K562 (cell line): ENCODE results near the gene TM9SF3. TPM values are rescaled to one million over a fixed set of nuclear protein-coding genes. Genes with fewer than 3 reads are reported as not detected.

Experiments used
- ATAC-seq: fragments of 200-7000 bp; cut with Tn5 transposase; 3 replicates; pipeline ENCODE4 v1.9.1; 2020; ENCODE audit warnings: moderate library complexity
- BruUV-seq: library from RNA; stranded (reverse); fragments of 400-500 nt; replicated peaks from 2 replicates; lab custom pipeline; 2021; lab: Mats Ljungman, UMichigan
- CTCF ChIA-PET: fragments of 300-600 bp; formaldehyde crosslinking; extraction: SDS; loops from one replicate; lab custom pipeline; 2021; ENCODE audit warnings: low intra/inter-chr PET ratio; lab: Yijun Ruan, JAX
- POLR2A ChIA-PET: fragments of 300-600, 350-650 bp; sonication (Branson Sonifier 250); formaldehyde crosslinking; extraction: SDS; loops from one replicate; lab custom pipeline; 2021; ENCODE audit warnings: antibody characterized with exemption, inconsistent platforms; lab: Yijun Ruan, JAX
- DNase-seq, 4 experiments: peaks; one replicate each; pipeline versions ENCODE4 v3.0.0 to v3.0.0-alpha.2; 2011 to 2018; ENCODE audit warnings: low spot score in 3 of 4, mixed read lengths in 3 of 4; ENCODE audit errors: extremely low read depth in 1 of 4
- FAIRE-seq: peaks from 2 replicates; lab custom pipeline; 2011; peaks lifted over from hg19 to GRCh38; lab: Jason Lieb, UNC
- H2AFZ ChIP-seq: 2 replicates; pipeline ENCODE4 v1.6.0; 2011; ENCODE audit warnings: low read depth, low read length, control low read depth, inconsistent platforms
- H3K27ac ChIP-seq: fragments of 200-600 bp; 3 replicates; pipeline ENCODE4 v1.8.0; 2011; ENCODE audit warnings: low read depth, mild to moderate bottlenecking, control low read depth, inconsistent platforms, low read length, moderate library complexity, mixed read lengths; ENCODE audit errors: extremely low read depth
- H3K27me3 ChIP-seq, 2 experiments: fragments of 300-600 bp in 1 of 2; 2 replicates in 1 of 2; 3 replicates in 1 of 2; pipeline versions ENCODE4 v1.6.0 to v1.8.0; 2011; ENCODE audit warnings: inconsistent platforms in 2 of 2, low read length in 2 of 2, mild to moderate bottlenecking in 1 of 2, mixed read lengths in 1 of 2, moderate library complexity in 1 of 2; ENCODE audit not compliant: control insufficient read depth in 2 of 2, insufficient read depth in 2 of 2
- H3K36me3 ChIP-seq: fragments of 300-600 bp; 3 replicates; pipeline ENCODE4 v1.8.0; 2011; ENCODE audit warnings: mild to moderate bottlenecking, low read length, inconsistent platforms; ENCODE audit not compliant: control insufficient read depth, insufficient read depth
- H3K4me1 ChIP-seq, 2 experiments: fragments of 200-600 bp in 1 of 2; replicated peaks in 1 of 2; 2 replicates in 1 of 2; 3 replicates in 1 of 2; pipeline versions ENCODE4 v1.5.1 to v1.8.0; 2011; ENCODE audit warnings: inconsistent platforms in 2 of 2, low read length in 2 of 2, mild to moderate bottlenecking in 1 of 2, mixed read lengths in 1 of 2, moderate library complexity in 1 of 2; ENCODE audit not compliant: control insufficient read depth in 2 of 2, insufficient read depth in 2 of 2
- H3K4me2 ChIP-seq: 2 replicates; pipeline ENCODE4 v1.6.1; 2011; ENCODE audit warnings: low read length, control low read depth, inconsistent platforms, mixed read lengths; ENCODE audit not compliant: insufficient read depth
- H3K4me3 ChIP-seq: fragments of 200-600 bp; sonication (generic), shearing (Covaris generic); 2 replicates; pipeline ENCODE4 v1.5.1; 2016; ENCODE audit warnings: control low read depth, inconsistent platforms
- H3K79me2 ChIP-seq: fragments of 200-600 bp; 3 replicates; pipeline ENCODE4 v1.8.0; 2011; ENCODE audit warnings: low read length, inconsistent platforms; ENCODE audit not compliant: control insufficient read depth, insufficient read depth
- H3K9ac ChIP-seq, 2 experiments: 2 replicates each; pipeline versions ENCODE4 v1.6.0 to v1.6.1; 2011; ENCODE audit warnings: low read depth in 2 of 2, low read length in 2 of 2, control low read depth in 1 of 2, inconsistent platforms in 1 of 2, mild to moderate bottlenecking in 1 of 2, mixed read lengths in 1 of 2; ENCODE audit not compliant: insufficient read depth in 1 of 2
- H3K9me1 ChIP-seq: one replicate; pipeline ENCODE4 v1.6.0; 2011; ENCODE audit warnings: inconsistent platforms, mild to moderate bottlenecking, low read length, moderate library complexity; ENCODE audit not compliant: control insufficient read depth, insufficient read depth
- H3K9me3 ChIP-seq: replicated peaks from 2 replicates; pipeline ENCODE4 v1.5.1; 2011; ENCODE audit warnings: low read depth, low read length, inconsistent platforms; ENCODE audit not compliant: control insufficient read depth, insufficient read depth
- H4K20me1 ChIP-seq: replicated peaks from 2 replicates; pipeline ENCODE4 v1.6.1; 2011; ENCODE audit warnings: low read length, inconsistent platforms, mixed read lengths; ENCODE audit not compliant: control insufficient read depth, insufficient read depth
- CBFA2T3 ChIP-seq: fragments of 450-650 bp; IDR thresholded peaks from 2 replicates; pipeline ENCODE4 v1.6.1; 2017
- ELF1 ChIP-seq: fragments of 200-800 bp; sonication (Bioruptor generic); IDR thresholded peaks from 2 replicates; pipeline ENCODE4 v1.6.1; 2016; ENCODE audit warnings: missing genetic modification characterization, missing compliant biosample characterization
- FOXJ3 ChIP-seq: sonication (generic); formaldehyde crosslinking; IDR thresholded peaks from 2 replicates; pipeline ENCODE4 v1.4.0; 2020; ENCODE audit warnings: mild to moderate bottlenecking, missing genetic modification reagents
- GATAD2A ChIP-seq: fragments of 450-650 bp; IDR thresholded peaks from 2 replicates; pipeline ENCODE4 v1.6.1; 2017
- GMEB1 ChIP-seq: fragments of 250-450 bp; sonication (Bioruptor Pico); IDR thresholded peaks from 2 replicates; pipeline ENCODE4 v1.4.0; 2020; ENCODE audit warnings: mild to moderate bottlenecking
- GTF2A2 ChIP-seq: IDR thresholded peaks from 2 replicates; pipeline ENCODE4 v1.6.1; 2016; ENCODE audit warnings: mild to moderate bottlenecking, missing genetic modification characterization, missing compliant biosample characterization
- HMGXB4 ChIP-seq: sonication (generic); formaldehyde crosslinking; IDR thresholded peaks from 2 replicates; pipeline ENCODE4 v1.8.1; 2023; ENCODE audit warnings: mild to moderate bottlenecking, missing genetic modification reagents
- HNRNPL ChIP-seq: fragments of 200-400 bp; formaldehyde crosslinking; IDR thresholded peaks from 2 replicates; pipeline ENCODE4 v1.6.1; 2017; ENCODE audit warnings: low read depth, mild to moderate bottlenecking, low read length
- KLF10 ChIP-seq: fragments of 250-450 bp; sonication (Bioruptor Pico); IDR thresholded peaks from 2 replicates; pipeline ENCODE4 v1.6.1; 2021; ENCODE audit warnings: matching md5 sums
- MCM2 ChIP-seq: fragments of 450-650 bp; IDR thresholded peaks from 2 replicates; pipeline ENCODE4 v1.6.1; 2017; ENCODE audit warnings: low read depth, mild to moderate bottlenecking
- NR2C2 ChIP-seq, 2 experiments: fragments of 200-800 bp in 1 of 2; sonication (Bioruptor generic) in 1 of 2; sonication (generic) in 1 of 2; formaldehyde crosslinking in 1 of 2; IDR thresholded peaks; 2 replicates each; pipeline versions ENCODE4 v1.6.1 to v1.8.0; 2016 to 2022; ENCODE audit warnings: mild to moderate bottlenecking in 1 of 2, missing compliant biosample characterization in 1 of 2, missing genetic modification characterization in 1 of 2, missing genetic modification reagents in 1 of 2
- NRF1 ChIP-seq, 2 experiments: fragments of 450-650 bp; IDR thresholded peaks in 1 of 2; conservative IDR thresholded peaks in 1 of 2; 2 replicates each; pipeline ENCODE4 v1.6.1; 2014; ENCODE audit warnings: mild to moderate bottlenecking in 2 of 2
- SOX6 ChIP-seq: fragments of 450-650 bp; IDR thresholded peaks from 2 replicates; pipeline ENCODE4 v1.6.1; 2014; ENCODE audit warnings: mild to moderate bottlenecking
- THRA ChIP-seq: fragments of 450-650 bp; IDR thresholded peaks from 2 replicates; pipeline ENCODE4 v1.6.1; 2017; ENCODE audit warnings: mild to moderate bottlenecking, moderate library complexity
- ZZZ3 ChIP-seq: fragments of 450-650 bp; IDR thresholded peaks from 2 replicates; pipeline ENCODE4 v1.6.1; 2016; ENCODE audit warnings: antibody characterized with exemption, mild to moderate bottlenecking, moderate library complexity
- WGBS: fragments of 100-300 bp; shearing (Covaris generic); methylation state at CpG from one replicate; pipeline ENCODE4 v1.1.6; 2016; ENCODE audit warnings: low coverage, mixed read lengths; ENCODE audit not compliant: insufficient coverage; ENCODE audit errors: missing lambda C conversion rate; 5-methylcytosine and 5-hydroxymethylcytosine counted together
- in situ Hi-C: fragments of 300-500 bp; cut with MboI; formaldehyde crosslinking; loops from 4 replicates; pipeline ENCODE4 v1.15.0; 2018; ENCODE audit warnings: inconsistent platforms, mixed read lengths
- intact Hi-C: fragments of 100-400 bp; cut with micrococcal nuclease; formaldehyde crosslinking; loops from 2 replicates; pipeline ENCODE4 v1.14.2; 2022
- polyA plus RNA-seq, 8 experiments: library from polyadenylated mRNA; depleted of rRNA in 4 of 8; stranded (reverse) in 5 of 8; unstranded in 3 of 8; fragments of >200 nt; fragmentation: Nextera tagmentation in 2 of 8; fragmentation: Illumina TruSeq in 1 of 8; extraction: Ambion mirVana in 2 of 8; extraction: Trizol in 1 of 8; gene quantifications; 2 replicates each; pipeline versions ENCODE4 v1.2.1 to v1.2.3, GENCODE V29; 2011 to 2014; ENCODE audit warnings: inconsistent platforms in 1 of 8, missing spikeins in 1 of 8
- total RNA-seq, 7 experiments: library from RNA; depleted of rRNA in 6 of 7; stranded (reverse); fragments of >200 nt in 6 of 7; fragmentation: Illumina TruSeq in 2 of 7; extraction: Trizol in 2 of 7; gene quantifications; 2 replicates each; pipeline versions ENCODE4 v1.2.1 to v1.2.3, GENCODE V29; 2011 to 2021; ENCODE audit warnings: low replicate concordance in 1 of 7

TM9SF3 gene
- total and polyA plus RNA-seq, 9 of the 15 experiments (the other 6 are each of a cell fraction or from before 2014, with no cell fraction given) = 16.1 to 63.1 (median 34.9) TPM

GRCh38 chr10:96482815-96483588 lies 103.8 kb downstream of the TM9SF3 start:
- 0% methylated on average over 3 of the region's 4 CpGs for WGBS
- DNase-seq (peak; percentile 9 to 27 (median 15)), FAIRE-seq (no peak), ATAC-seq (peak; percentile 35; the same call in 2 of the 3 replicates)
- no peak overlapping the region for H3K9ac ChIP-seq
- H3K4me3 ChIP-seq = no peak overlapping the region
- no peaks in the 10 kb centered on the region for H3K79me2 ChIP-seq
- POLR2A ChIA-PET = interaction anchor here (0.7 kb wide), 1 partner anchor 66 kb away, joined by 3 read pairs; no protein-coding TSS in a partner anchor
- H2AFZ ChIP-seq = no peak overlapping the region
- 0 out of 2 replicates have a peak, but pooled peaks cover 1% of the 10 kb centered on the region for H4K20me1 ChIP-seq
- intact Hi-C loops = no loop called here
- in situ Hi-C loops = no loop called here
- BruUV-seq = no TSS peak
- no peak overlapping the region for H3K27ac ChIP-seq
- H3K4me2 ChIP-seq = no peak overlapping the region
- peaks cover 0 to 3% of the 10 kb centered on the region in 2 experiments; a peak in 1 of 5 replicates for H3K4me1 ChIP-seq
- no peaks in the 10 kb centered on the region for H3K9me3 ChIP-seq
- H3K9me1 ChIP-seq = no peaks in the 10 kb centered on the region
- H3K36me3 ChIP-seq = no peaks in the 10 kb centered on the region
- CTCF ChIA-PET = no interaction called here
- H3K27me3 ChIP-seq = peaks cover 5 to 32% of the 10 kb centered on the region in 2 experiments; a peak in 4 of 5 replicates
- TF ChIP-seq HMGXB4 (no peak), ELF1 (tag) (no peak), ZZZ3 (no peak), GATAD2A (no peak), SOX6 (peak; percentile 27; the same call in 1 of the 2 replicates), NR2C2 (CRISPR knock-in tag; IDR thresholded peaks at IDR 0.05) (no peak), NR2C2 (tag; IDR thresholded peaks at IDR 0.05) (no peak), HNRNPL (no peak), GMEB1 (CRISPR knock-in tag) (no peak), KLF10 (CRISPR knock-in tag) (no peak), THRA (no peak), MCM2 (no peak), GTF2A2 (tag) (no peak), NRF1 (conservative IDR thresholded peaks at IDR 0.05 in 1 of 2, IDR thresholded peaks at IDR 0.05 in 1 of 2) (no peak), CBFA2T3 (peak; percentile 79), FOXJ3 (CRISPR knock-in tag) (no peak)
